ENCODE measurements around the gene WIF1. TPM values are rescaled to one million over a fixed set of nuclear protein-coding genes. Genes with fewer than 3 reads are reported as not detected.

Gene WIF1
- total and polyA plus RNA-seq, 2 of the 4 experiments (the other 2 are of a cell fraction), result not detected

DNA sequence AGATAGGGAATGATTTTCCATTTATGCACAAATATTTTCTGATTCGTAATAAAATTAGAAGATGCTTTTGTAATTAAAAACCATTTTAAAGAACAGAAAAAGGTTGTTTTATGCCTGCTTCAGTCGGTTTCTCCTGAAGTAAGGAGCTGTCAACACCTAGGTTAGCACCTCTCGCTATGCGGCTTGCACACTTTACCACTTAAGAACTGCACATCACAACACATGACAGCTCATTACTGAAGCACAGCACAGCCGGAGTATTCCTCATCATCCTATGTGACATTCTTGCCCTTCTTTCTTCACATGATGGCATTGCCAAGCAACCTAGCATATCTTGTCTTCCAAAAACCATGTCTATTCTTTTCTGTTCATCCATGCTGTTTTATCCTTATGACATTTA, 5.4 kb upstream of the WIF1 start:
- Histone ChIP-seq H3K23ac (ENCODE audit: low read depth, low read length) (no peak overlapping the region), H3K9ac (ENCODE audit: low read depth, low read length) (no peak overlapping the region), H2BK5ac (ENCODE audit: low read depth, low read length, poor library complexity, severe bottlenecking) (no peak overlapping the region), H2AK9ac (replicated peaks; ENCODE audit: low read depth, low read length, poor library complexity) (no peak overlapping the region), H3K36me3 (ENCODE audit: control insufficient read depth, insufficient read depth, low read length) (no peaks in the 10 kb centered on the region), H2AK5ac (ENCODE audit: low read depth, low read length) (no peak overlapping the region), H3K9me3 (ENCODE audit: control insufficient read depth, insufficient read depth, low read length) (no peaks in the 10 kb centered on the region), H3K27me3 (ENCODE audit: control insufficient read depth, insufficient read depth, low read length) (peaks cover 34% of the 10 kb centered on the region), H3K4me3 (ENCODE audit: insufficient read depth, low read depth, low read length) (no peak overlapping the region), H3K27ac (ENCODE audit: insufficient read depth, low read length) (no peak overlapping the region), H2BK20ac (ENCODE audit: low read depth, low read length) (no peak overlapping the region), H4K91ac (ENCODE audit: insufficient read depth, low read depth, low read length) (no peak overlapping the region), H2AFZ (replicated peaks; ENCODE audit: low read length, poor library complexity) (no peak overlapping the region), H3K56ac (ENCODE audit: extremely low read depth, insufficient read depth, low read length) (no peak overlapping the region), H4K5ac (ENCODE audit: low read depth, low read length) (no peak overlapping the region), H2BK15ac (ENCODE audit: low read depth, low read length) (no peak overlapping the region), H3K18ac (ENCODE audit: low read depth, low read length) (no peak overlapping the region), H3K4me2 (ENCODE audit: low read depth, low read length) (no peak overlapping the region), H3K4me1 (ENCODE audit: control insufficient read depth, insufficient read depth, low read length) (no peaks in the 10 kb centered on the region; the same call in 1 of the 2 replicates), H4K20me1 (ENCODE audit: insufficient read depth, low read length) (no peaks in the 10 kb centered on the region), H3K9me1 (ENCODE audit: insufficient read depth, low read length) (peaks cover 2% of the 10 kb centered on the region; the same call in 1 of the 2 replicates), H2BK120ac (ENCODE audit: low read depth, low read length) (no peak overlapping the region), H4K8ac (ENCODE audit: low read depth in 2 of 2, low read length in 2 of 2) (no peak overlapping the region), H3K14ac (replicated peaks; ENCODE audit: low read depth, low read length) (no peak overlapping the region), H3K79me1 (ENCODE audit: low read depth in 1 of 2, low read length in 2 of 2) (no peaks in the 10 kb centered on the region), H3K4ac (ENCODE audit: low read depth, low read length) (no peak overlapping the region)
- POLR2A ChIA-PET (ENCODE audit: unreplicated experiment), result no interaction called here
- intact Hi-C loops (cut with micrococcal nuclease), result no loop called here
- dilution Hi-C loops (cut with HindIII; ENCODE audit: low sequenced_read_pairs, unreplicated experiment), result no loop called here
- no TSS peak for BruUV-seq (replicated peaks)
- CTCF ChIA-PET, result no interaction called here
- no peak for ATAC-seq (ENCODE audit: low read depth)
- in situ Hi-C loops (cut with MboI; ENCODE audit: low sequenced_read_pairs), result no loop called here
- no peak for DNase-seq
- no peak for TF ChIP-seq RCOR1 (IDR thresholded peaks at IDR 0.05; ENCODE audit: insufficient replicate concordance, low read length)
- no peak for TF ChIP-seq USF2 (IDR thresholded peaks at IDR 0.05; ENCODE audit: low read depth, low read length)
- TF ChIP-seq RFX5 (IDR thresholded peaks at IDR 0.05; ENCODE audit: low read depth, low read length), result no peak
- TF ChIP-seq CEBPB (IDR thresholded peaks at IDR 0.05; ENCODE audit: low read depth, low read length), result no peak
- no peak for TF ChIP-seq NFE2L2 (IDR thresholded peaks at IDR 0.05; ENCODE audit: low read depth, low read length)
- TF ChIP-seq SMC3 (IDR thresholded peaks at IDR 0.05; ENCODE audit: low read depth, low read length), result no peak
- TF ChIP-seq BHLHE40 (IDR thresholded peaks at IDR 0.05; ENCODE audit: low read depth, low read length), result no peak
- TF ChIP-seq MAFK (IDR thresholded peaks at IDR 0.05; ENCODE audit: low read depth, low read length), result no peak
- no peak for TF ChIP-seq POLR2A (IDR thresholded peaks at IDR 0.05; ENCODE audit: low read depth, low read length)
- no peak for TF ChIP-seq FOS (IDR thresholded peaks at IDR 0.05; ENCODE audit: low read depth, low read length)
- TF ChIP-seq, protein P1, sequence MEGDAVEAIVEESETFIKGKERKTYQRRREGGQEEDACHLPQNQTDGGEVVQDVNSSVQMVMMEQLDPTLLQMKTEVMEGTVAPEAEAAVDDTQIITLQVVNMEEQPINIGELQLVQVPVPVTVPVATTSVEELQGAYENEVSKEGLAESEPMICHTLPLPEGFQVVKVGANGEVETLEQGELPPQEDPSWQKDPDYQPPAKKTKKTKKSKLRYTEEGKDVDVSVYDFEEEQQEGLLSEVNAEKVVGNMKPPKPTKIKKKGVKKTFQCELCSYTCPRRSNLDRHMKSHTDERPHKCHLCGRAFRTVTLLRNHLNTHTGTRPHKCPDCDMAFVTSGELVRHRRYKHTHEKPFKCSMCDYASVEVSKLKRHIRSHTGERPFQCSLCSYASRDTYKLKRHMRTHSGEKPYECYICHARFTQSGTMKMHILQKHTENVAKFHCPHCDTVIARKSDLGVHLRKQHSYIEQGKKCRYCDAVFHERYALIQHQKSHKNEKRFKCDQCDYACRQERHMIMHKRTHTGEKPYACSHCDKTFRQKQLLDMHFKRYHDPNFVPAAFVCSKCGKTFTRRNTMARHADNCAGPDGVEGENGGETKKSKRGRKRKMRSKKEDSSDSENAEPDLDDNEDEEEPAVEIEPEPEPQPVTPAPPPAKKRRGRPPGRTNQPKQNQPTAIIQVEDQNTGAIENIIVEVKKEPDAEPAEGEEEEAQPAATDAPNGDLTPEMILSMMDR (conservative IDR thresholded peaks at IDR 0.05; ENCODE audit: low read depth, low read length), result no peak
- no peak for TF ChIP-seq MAZ (IDR thresholded peaks at IDR 0.05; ENCODE audit: borderline replicate concordance, low read depth, low read length)
- TF ChIP-seq CHD1 (IDR thresholded peaks at IDR 0.05; ENCODE audit: low read depth, low read length), result no peak
- TF ChIP-seq, protein P2, sequence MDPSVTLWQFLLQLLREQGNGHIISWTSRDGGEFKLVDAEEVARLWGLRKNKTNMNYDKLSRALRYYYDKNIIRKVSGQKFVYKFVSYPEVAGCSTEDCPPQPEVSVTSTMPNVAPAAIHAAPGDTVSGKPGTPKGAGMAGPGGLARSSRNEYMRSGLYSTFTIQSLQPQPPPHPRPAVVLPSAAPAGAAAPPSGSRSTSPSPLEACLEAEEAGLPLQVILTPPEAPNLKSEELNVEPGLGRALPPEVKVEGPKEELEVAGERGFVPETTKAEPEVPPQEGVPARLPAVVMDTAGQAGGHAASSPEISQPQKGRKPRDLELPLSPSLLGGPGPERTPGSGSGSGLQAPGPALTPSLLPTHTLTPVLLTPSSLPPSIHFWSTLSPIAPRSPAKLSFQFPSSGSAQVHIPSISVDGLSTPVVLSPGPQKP (IDR thresholded peaks at IDR 0.05; ENCODE audit: borderline replicate concordance, low read depth, low read length), result no peak
- no peak for TF ChIP-seq RAD21 (IDR thresholded peaks at IDR 0.05; ENCODE audit: low read length)
- 33% methylated on average over 2 of the region's 5 CpGs; no CpG with 5 or more reads in 1 of the 2 experiments for WGBS, 2 experiments (ENCODE audit: extremely low coverage in 2 of 2, insufficient read length in 1 of 2)

Data from IMR-90 (cell line).